Smooth muscle cell (in vitro differentiated cells): ENCODE data around the gene NT5DC4. TPM values are rescaled to one million over a fixed set of nuclear protein-coding genes. Genes with fewer than 3 reads are reported as not detected.

Source experiments
- DNase-seq: peaks from one replicate; lab custom pipeline; 2025; ENCODE audit not compliant: unreplicated experiment; lab: John Stamatoyannopoulos, UW
- H2AFZ ChIP-seq: fragments of 200-600 bp; sonication (generic); 2 replicates; pipeline ENCODE4 v1.6.0; 2016; ENCODE audit warnings: antibody characterized with exemption, low read depth, mild to moderate bottlenecking
- H3F3A ChIP-seq: fragments of 200-600 bp; sonication (generic); 2 replicates; pipeline ENCODE4 v1.6.0; 2017; ENCODE audit warnings: antibody characterized with exemption, low read depth
- H3K27ac ChIP-seq: fragments of 200-600 bp; sonication (generic); 2 replicates; pipeline ENCODE4 v1.5.1; 2016; ENCODE audit warnings: low read depth, mild to moderate bottlenecking
- H3K27me3 ChIP-seq: fragments of 200-600 bp; sonication (generic); 2 replicates; pipeline ENCODE4 v1.6.1; 2016; ENCODE audit warnings: low read depth, mild to moderate bottlenecking
- H3K36me3 ChIP-seq: fragments of 200-600 bp; sonication (generic); 2 replicates; pipeline ENCODE4 v1.5.1; 2016; ENCODE audit warnings: low read depth
- H3K4me1 ChIP-seq: fragments of 200-600 bp; sonication (generic); 2 replicates; pipeline ENCODE4 v1.5.1; 2016; ENCODE audit warnings: low read depth
- H3K4me2 ChIP-seq: fragments of 200-600 bp; sonication (generic); 2 replicates; pipeline ENCODE4 v1.6.0; 2016; ENCODE audit warnings: mild to moderate bottlenecking
- H3K4me3 ChIP-seq: fragments of 200-600 bp; sonication (generic); 2 replicates; pipeline ENCODE4 v1.5.1; 2016; ENCODE audit warnings: mild to moderate bottlenecking
- H3K79me2 ChIP-seq: fragments of 200-600 bp; sonication (generic); 2 replicates; pipeline ENCODE4 v1.6.0; 2016; ENCODE audit warnings: low read depth, mild to moderate bottlenecking
- H3K9ac ChIP-seq: fragments of 200-600 bp; sonication (generic); 2 replicates; pipeline ENCODE4 v1.6.0; 2016; ENCODE audit warnings: low read depth
- H3K9me3 ChIP-seq: fragments of 200-600 bp; sonication (generic); replicated peaks from 2 replicates; pipeline ENCODE4 v1.5.1; 2016; ENCODE audit warnings: low read depth
- H4K20me1 ChIP-seq: fragments of 200-600 bp; sonication (generic); 2 replicates; pipeline ENCODE4 v1.6.0; 2016; ENCODE audit warnings: low read depth
- CTCF ChIP-seq: fragments of 200-600 bp; sonication (generic); IDR thresholded peaks from 2 replicates; pipeline ENCODE4 v1.5.1; 2017; ENCODE audit warnings: borderline replicate concordance, mild to moderate bottlenecking, antibody characterized with exemption; ENCODE audit not compliant: insufficient read depth, poor library complexity, severe bottlenecking
- WGBS: methylation state at CpG from one replicate; pipeline ENCODE4 v1.1.7; 2016; ENCODE audit warnings: low lambda C conversion rate; 5-methylcytosine and 5-hydroxymethylcytosine counted together
- polyA plus RNA-seq: library from polyadenylated mRNA; unstranded; fragments of >200 nt; fragmentation: Nextera tagmentation; extraction: Ambion mirVana; gene quantifications from 2 replicates; pipeline ENCODE4 v1.2.1, GENCODE V29; 2016
- total RNA-seq: library from RNA; depleted of rRNA; stranded (reverse); fragments of >200 nt; gene quantifications from 2 replicates; pipeline ENCODE4 v1.2.3, GENCODE V29; 2014

Gene NT5DC4
- total and polyA plus RNA-seq, 2 experiments from 2014 or later: not detected

GRCh38 chr2:112693596-112693995 lies 27.2 kb upstream of the NT5DC4 start:
- no peak overlapping the region for H3K4me3 ChIP-seq
- TF ChIP-seq CTCF: no peak
- H3K9me3 ChIP-seq: no peaks in the 10 kb centered on the region
- H3K27ac ChIP-seq: peak overlapping the region; percentile 91
- peak overlapping the region; percentile 86 for H3K9ac ChIP-seq
- no peak overlapping the region for H2AFZ ChIP-seq
- no peaks in the 10 kb centered on the region for H4K20me1 ChIP-seq
- H3K4me2 ChIP-seq: no peak overlapping the region
- no peaks in the 10 kb centered on the region for H3K4me1 ChIP-seq
- DNase-seq: no peak
- peaks cover 5% of the 10 kb centered on the region for H3F3A ChIP-seq
- no peaks in the 10 kb centered on the region for H3K27me3 ChIP-seq
- 96% methylated on average over 9 of the region's 9 CpGs for WGBS
- H3K79me2 ChIP-seq: no peaks in the 10 kb centered on the region
- H3K36me3 ChIP-seq: no peaks in the 10 kb centered on the region

GRCh38 chr2:112694182-112694581 lies 26.6 kb upstream of the NT5DC4 start:
- H3K9ac ChIP-seq: no peak overlapping the region

GRCh38 chr2:112698834-112699515 lies 21.8 kb upstream of the NT5DC4 start:
- no peak overlapping the region for H3K4me2 ChIP-seq
- no peaks in the 10 kb centered on the region for H3K36me3 ChIP-seq
- H3K9ac ChIP-seq: no peak overlapping the region
- no peaks in the 10 kb centered on the region for H3K27me3 ChIP-seq
- no peaks in the 10 kb centered on the region for H3K79me2 ChIP-seq
- no peaks in the 10 kb centered on the region for H3F3A ChIP-seq
- no peak for TF ChIP-seq CTCF
- no peaks in the 10 kb centered on the region for H3K9me3 ChIP-seq
- H2AFZ ChIP-seq: no peak overlapping the region
- DNase-seq: no peak
- no peak overlapping the region for H3K4me3 ChIP-seq
- H3K27ac ChIP-seq: no peak overlapping the region
- no peaks in the 10 kb centered on the region for H4K20me1 ChIP-seq
- WGBS: 88% methylated on average over 3 of the region's 3 CpGs
- no peaks in the 10 kb centered on the region for H3K4me1 ChIP-seq

More at GRCh38 chr2:112694182-112694581, 26.6 kb upstream of the NT5DC4 start:
- Histone ChIP-seq H3K4me3 (no peak overlapping the region), H3K4me1 (no peaks in the 10 kb centered on the region), H3K27me3 (no peaks in the 10 kb centered on the region), H2AFZ (no peak overlapping the region), H3K27ac (no peak overlapping the region), H3K36me3 (no peaks in the 10 kb centered on the region), H3K79me2 (no peaks in the 10 kb centered on the region), H3K4me2 (no peak overlapping the region), H3F3A (peaks cover 5% of the 10 kb centered on the region), H4K20me1 (no peaks in the 10 kb centered on the region), H3K9me3 (no peaks in the 10 kb centered on the region)
- no peak for TF ChIP-seq CTCF
- 97% methylated on average over 12 of the region's 12 CpGs for WGBS
- no peak for DNase-seq
